Gastrocnemius medialis (tissue), 4 donors: ENCODE data around the gene SYT2.

ENCODE experiments used
- CTCF ChIP-seq, 5 experiments: fragments of 450-650 bp in 3 of 5; fragments of 200-600 bp in 2 of 5; sonication (generic) in 2 of 5; IDR thresholded peaks in 4 of 5; conservative IDR thresholded peaks in 1 of 5; 1 replicate in 4 of 5; 2 replicates in 1 of 5; pipeline ENCODE4 v1.5.1; 2016 to 2019; ENCODE audit warnings: antibody characterized with exemption in 5 of 5, mild to moderate bottlenecking in 3 of 5, moderate library complexity in 3 of 5
- POLR2A ChIP-seq, 2 donors: fragments of 450-650 bp; IDR thresholded peaks; one replicate each; pipeline ENCODE4 v1.6.1; 2017; ENCODE audit warnings: antibody characterized with exemption in 2 of 2, mild to moderate bottlenecking in 2 of 2, moderate library complexity in 2 of 2

DNA sequence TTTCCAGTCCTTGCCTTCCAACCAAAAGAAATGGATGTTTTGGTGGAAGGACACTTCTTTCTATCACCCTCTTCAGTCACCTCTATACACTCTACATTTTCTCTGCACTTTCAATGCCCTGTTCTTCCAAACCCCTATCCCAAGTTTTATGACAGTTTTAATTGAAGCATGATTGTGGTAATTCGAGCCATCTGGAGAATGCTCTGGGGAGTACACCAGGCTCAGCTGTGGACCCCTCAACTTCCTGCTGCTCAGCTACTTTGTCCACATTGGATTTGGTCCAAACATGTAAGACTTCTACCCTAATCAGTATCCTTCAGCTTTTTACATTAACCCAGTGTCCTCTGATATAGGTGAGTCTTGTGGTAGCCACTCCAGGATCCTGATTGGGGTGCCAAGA is 129.6 kb downstream of the SYT2 start:
- TF ChIP-seq CTCF (IDR thresholded peaks at IDR 0.05 in 4 of 5, conservative IDR thresholded peaks at IDR 0.05 in 1 of 5) (no peak), POLR2A (IDR thresholded peaks at IDR 0.05) (no peak)
